IMR-90 (cell line): Measurements from ENCODE around the gene COL6A5. TPM values are rescaled to one million over a fixed set of nuclear protein-coding genes. Genes with fewer than 3 reads are reported as not detected.

ENCODE experiments used
- ATAC-seq: fragments of 200-7000 bp; cut with Tn5 transposase; 2 replicates; pipeline ENCODE4 v1.9.1; 2020; ENCODE audit warnings: low read depth, mild to moderate bottlenecking, moderate library complexity
- BruUV-seq: library from RNA; stranded (reverse); fragments of 400-500 nt; replicated peaks from 2 replicates; lab custom pipeline; 2021; lab: Mats Ljungman, UMichigan
- CTCF ChIA-PET: fragments of 300-600 bp; formaldehyde crosslinking; extraction: SDS; loops from one replicate; lab custom pipeline; 2021; ENCODE audit warnings: antibody characterized with exemption; lab: Yijun Ruan, JAX
- POLR2A ChIA-PET: fragments of 300-600 bp; sonication (Branson Sonifier 250); formaldehyde crosslinking; loops from one replicate; lab custom pipeline; 2022; ENCODE audit warnings: antibody characterized with exemption; ENCODE audit not compliant: unreplicated experiment; lab: Charles Lee
- DNase-seq: peaks from one replicate; pipeline ENCODE4 v3.0.0; 2013
- H2AFZ ChIP-seq: replicated peaks from 2 replicates; pipeline ENCODE3; 2013; ENCODE audit warnings: low read length, mild to moderate bottlenecking; ENCODE audit not compliant: poor library complexity
- H2AK5ac ChIP-seq: 2 replicates; pipeline ENCODE4 v1.6.1; 2013; ENCODE audit warnings: low read depth, low read length, inconsistent platforms
- H2AK9ac ChIP-seq: replicated peaks from 2 replicates; pipeline ENCODE3; 2013; ENCODE audit warnings: mild to moderate bottlenecking, low read depth, low read length, moderate library complexity; ENCODE audit not compliant: poor library complexity
- H2BK120ac ChIP-seq: 2 replicates; pipeline ENCODE4 v1.6.1; 2013; ENCODE audit warnings: low read depth, low read length, inconsistent platforms
- H2BK15ac ChIP-seq: 3 replicates; pipeline ENCODE4 v1.6.1; 2013; ENCODE audit warnings: low read depth, low read length, inconsistent platforms
- H2BK20ac ChIP-seq: 2 replicates; pipeline ENCODE4 v1.6.1; 2013; ENCODE audit warnings: low read depth, mild to moderate bottlenecking, inconsistent platforms, low read length, moderate library complexity
- H2BK5ac ChIP-seq: 2 replicates; pipeline ENCODE4 v1.6.1; 2013; ENCODE audit warnings: mild to moderate bottlenecking, low read depth, low read length, inconsistent platforms; ENCODE audit not compliant: poor library complexity, severe bottlenecking
- H3K14ac ChIP-seq: replicated peaks from 2 replicates; pipeline ENCODE4 v1.6.1; 2013; ENCODE audit warnings: low read depth, low read length, inconsistent platforms
- H3K18ac ChIP-seq: 2 replicates; pipeline ENCODE4 v1.6.1; 2013; ENCODE audit warnings: low read depth, low read length, control low read depth
- H3K23ac ChIP-seq: 2 replicates; pipeline ENCODE4 v1.6.1; 2013; ENCODE audit warnings: low read depth, low read length, inconsistent platforms
- H3K27ac ChIP-seq: 2 replicates; pipeline ENCODE4 v1.5.1; 2013; ENCODE audit warnings: mild to moderate bottlenecking, control low read depth, low read length; ENCODE audit not compliant: insufficient read depth
- H3K27me3 ChIP-seq: 2 replicates; pipeline ENCODE4 v1.6.1; 2013; ENCODE audit warnings: low read length; ENCODE audit not compliant: control insufficient read depth, insufficient read depth
- H3K36me3 ChIP-seq: 2 replicates; pipeline ENCODE4 v1.6.1; 2013; ENCODE audit warnings: low read length, mixed read lengths; ENCODE audit not compliant: control insufficient read depth, insufficient read depth
- H3K4ac ChIP-seq: 2 replicates; pipeline ENCODE4 v1.6.1; 2013; ENCODE audit warnings: low read depth, low read length, inconsistent platforms
- H3K4me1 ChIP-seq: 2 replicates; pipeline ENCODE4 v1.6.1; 2013; ENCODE audit warnings: low read length, mixed read lengths; ENCODE audit not compliant: control insufficient read depth, insufficient read depth
- H3K4me2 ChIP-seq: 2 replicates; pipeline ENCODE4 v1.6.1; 2013; ENCODE audit warnings: low read depth, mild to moderate bottlenecking, control low read depth, low read length, moderate library complexity
- H3K4me3 ChIP-seq: 2 replicates; pipeline ENCODE4 v1.5.1; 2013; ENCODE audit warnings: low read depth, mild to moderate bottlenecking, control low read depth, low read length, moderate library complexity; ENCODE audit not compliant: insufficient read depth
- H3K56ac ChIP-seq: 2 replicates; pipeline ENCODE4 v1.6.1; 2013; ENCODE audit warnings: low read length, inconsistent platforms; ENCODE audit not compliant: insufficient read depth; ENCODE audit errors: extremely low read depth
- H3K79me1 ChIP-seq, 2 experiments: 2 replicates each; pipeline ENCODE4 v1.6.1; 2013; ENCODE audit warnings: low read length in 2 of 2, inconsistent platforms in 1 of 2, low read depth in 1 of 2
- H3K9ac ChIP-seq: 2 replicates; pipeline ENCODE4 v1.6.1; 2013; ENCODE audit warnings: low read depth, low read length, control low read depth
- H3K9me1 ChIP-seq: 2 replicates; pipeline ENCODE4 v1.6.1; 2013; ENCODE audit warnings: low read length, inconsistent platforms; ENCODE audit not compliant: insufficient read depth
- H3K9me3 ChIP-seq: 2 replicates; pipeline ENCODE4 v1.6.1; 2013; ENCODE audit warnings: low read length; ENCODE audit not compliant: control insufficient read depth, insufficient read depth
- H4K20me1 ChIP-seq: 2 replicates; pipeline ENCODE4 v1.6.1; 2013; ENCODE audit warnings: low read length, inconsistent platforms; ENCODE audit not compliant: insufficient read depth
- H4K5ac ChIP-seq: 2 replicates; pipeline ENCODE4 v1.6.1; 2013; ENCODE audit warnings: mild to moderate bottlenecking, low read depth, low read length, control low read depth
- H4K8ac ChIP-seq, 2 experiments: 2 replicates each; pipeline ENCODE4 v1.6.1; 2013; ENCODE audit warnings: low read depth in 2 of 2, low read length in 2 of 2, control low read depth in 1 of 2, inconsistent platforms in 1 of 2
- H4K91ac ChIP-seq: 2 replicates; pipeline ENCODE4 v1.6.1; 2013; ENCODE audit warnings: low read depth, low read length, inconsistent platforms; ENCODE audit not compliant: insufficient read depth
- CEBPB ChIP-seq: IDR thresholded peaks from 2 replicates; pipeline ENCODE4 v1.6.1; 2012; ENCODE audit warnings: low read depth, low read length, improper control_type of control experiment
- MAZ ChIP-seq: IDR thresholded peaks from 2 replicates; pipeline ENCODE4 v1.6.1; 2012; ENCODE audit warnings: low read depth, mild to moderate bottlenecking, low read length, improper control_type of control experiment, moderate library complexity, borderline replicate concordance
- MXI1 ChIP-seq: IDR thresholded peaks from 2 replicates; pipeline ENCODE4 v1.6.1; 2012; ENCODE audit warnings: low read depth, mild to moderate bottlenecking, low read length, moderate library complexity, borderline replicate concordance
- NFE2L2 ChIP-seq: fragments of 150-350 bp; IDR thresholded peaks from 2 replicates; pipeline ENCODE4 v1.6.1; 2016; ENCODE audit warnings: low read depth, mild to moderate bottlenecking, low read length
- RAD21 ChIP-seq: IDR thresholded peaks from 2 replicates; pipeline ENCODE4 v1.6.1; 2012; ENCODE audit warnings: low read length, improper control_type of control experiment
- WGBS, 2 experiments: methylation state at CpG; one replicate each; pipeline versions ENCODE4 v1.1.5 to v1.1.7; 2013; ENCODE audit warnings: missing lambda C conversion rate in 2 of 2; ENCODE audit not compliant: insufficient read length in 1 of 2; ENCODE audit errors: extremely low coverage in 2 of 2; 5-methylcytosine and 5-hydroxymethylcytosine counted together
- dilution Hi-C: fragments of 300-500 bp; cut with HindIII; formaldehyde crosslinking; loops from one replicate; pipeline ENCODE4 v1.14.3; 2018; ENCODE audit warnings: low sequenced_read_pairs; ENCODE audit not compliant: unreplicated experiment
- in situ Hi-C: fragments of 300-500 bp; cut with MboI; formaldehyde crosslinking; loops from 3 replicates; pipeline ENCODE4 v1.14.3; 2019; ENCODE audit warnings: low sequenced_read_pairs, inconsistent platforms, mixed read lengths
- intact Hi-C: fragments of 100-400 bp; cut with micrococcal nuclease; formaldehyde crosslinking; loops from 2 replicates; pipeline ENCODE4 v1.10.0; 2022
- polyA plus RNA-seq, 3 experiments: library from polyadenylated mRNA; depleted of rRNA; stranded (reverse); fragments of >200 nt; gene quantifications; 2 replicates each; pipeline ENCODE4 v1.2.3, GENCODE V29; 2012; ENCODE audit warnings: low replicate concordance in 1 of 3
- total RNA-seq: library from RNA; depleted of rRNA; stranded (reverse); fragments of >200 nt; gene quantifications from 2 replicates; pipeline ENCODE4 v1.2.3, GENCODE V29; 2012

The COL6A5 gene
- total and polyA plus RNA-seq, 2 of the 4 experiments (the other 2 are of a cell fraction): not detected

DNA sequence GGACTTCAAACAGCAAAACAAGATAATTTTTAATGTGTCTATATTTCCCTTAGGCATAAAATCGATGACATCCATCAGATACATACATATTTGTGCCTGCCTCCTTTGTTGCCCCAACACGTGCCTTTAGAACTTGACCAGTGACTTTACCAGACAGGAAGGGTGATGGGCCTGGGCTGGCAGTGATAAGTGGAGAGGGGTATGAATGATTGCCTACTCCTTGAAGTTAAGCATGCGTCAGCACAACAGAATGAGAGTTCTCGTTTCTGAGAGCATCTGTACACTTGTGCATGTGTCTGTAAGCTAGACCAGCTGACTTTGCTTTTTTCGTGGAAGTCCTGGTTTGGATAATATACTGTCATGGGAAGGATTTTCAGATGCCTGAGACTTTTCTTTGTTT, 116.6 kb downstream of the COL6A5 start:
- Histone ChIP-seq H3K4me1 (no peaks in the 10 kb centered on the region), H3K36me3 (no peaks in the 10 kb centered on the region), H3K4me3 (no peak overlapping the region), H2AFZ (no peak overlapping the region), H2BK20ac (no peak overlapping the region), H2AK9ac (no peak overlapping the region), H3K9me3 (no peaks in the 10 kb centered on the region), H2BK15ac (no peak overlapping the region), H2BK120ac (no peak overlapping the region), H3K27ac (no peak overlapping the region), H2AK5ac (no peak overlapping the region), H4K91ac (no peak overlapping the region), H3K4me2 (no peak overlapping the region), H3K9ac (no peak overlapping the region), H3K18ac (no peak overlapping the region), H4K8ac (no peak overlapping the region), H3K56ac (no peak overlapping the region), H3K9me1 (no peaks in the 10 kb centered on the region), H3K4ac (no peak overlapping the region), H2BK5ac (no peak overlapping the region), H3K14ac (no peak overlapping the region), H3K27me3 (no peaks in the 10 kb centered on the region), H4K5ac (no peak overlapping the region), H3K79me1 (no peaks in the 10 kb centered on the region), H4K20me1 (no peaks in the 10 kb centered on the region), H3K23ac (no peak overlapping the region)
- intact Hi-C loops: no loop called here
- no TSS peak for BruUV-seq
- DNase-seq (no peak), ATAC-seq (no peak)
- TF ChIP-seq RAD21 (no peak), MXI1 (no peak), CEBPB (no peak), NFE2L2 (no peak), MAZ (no peak)
- dilution Hi-C loops: no loop called here
- in situ Hi-C loops: no loop called here
- ChIA-PET CTCF (no interaction called here), POLR2A (no interaction called here)
- no CpG with 5 or more reads among the region's 5 CpGs for WGBS, 2 experiments
